GM21360 (cell line): Measurements from ENCODE around the gene EMILIN2.
A peak's percentile ranks its signal among the peaks of the same experiment; 100 is the strongest.
"Not testable (repeated sequence)": the region's sequence is repeated elsewhere in the genome, so short reads cannot be mapped to it uniquely, and the experiment has no call there.

ENCODE experiments used
- ATAC-seq: cut with Tn5 transposase; IDR thresholded peaks from one replicate; pipeline ENCODE4 v1.9.1; 2021; ENCODE audit warnings: mild to moderate bottlenecking, moderate library complexity; ENCODE audit not compliant: unreplicated experiment

EMILIN2 gene

GRCh38 chr18:2843146-2843545 lies 3.7 kb upstream of the EMILIN2 start:
- no peak for ATAC-seq

DNA sequence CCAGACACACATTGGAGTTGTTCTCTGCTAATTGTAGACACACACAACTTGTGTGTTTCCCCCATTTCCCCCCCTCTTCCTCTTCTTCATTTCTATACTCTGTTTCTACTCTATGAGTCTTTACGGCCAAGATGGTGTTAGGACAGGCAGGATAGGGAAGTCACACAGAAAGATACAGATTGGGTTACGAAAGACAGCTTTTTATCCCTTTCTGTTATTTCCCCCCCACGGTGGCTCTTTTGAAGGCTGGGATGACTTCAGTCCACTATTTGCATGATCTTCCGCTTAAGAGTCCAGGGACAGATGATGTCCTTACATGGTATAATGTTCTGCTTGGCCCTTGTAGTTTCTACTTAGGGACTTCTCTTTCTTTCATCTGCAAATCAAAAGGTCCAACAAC lies 1.6 kb upstream of the EMILIN2 start:
- ATAC-seq, result no peak

DNA sequence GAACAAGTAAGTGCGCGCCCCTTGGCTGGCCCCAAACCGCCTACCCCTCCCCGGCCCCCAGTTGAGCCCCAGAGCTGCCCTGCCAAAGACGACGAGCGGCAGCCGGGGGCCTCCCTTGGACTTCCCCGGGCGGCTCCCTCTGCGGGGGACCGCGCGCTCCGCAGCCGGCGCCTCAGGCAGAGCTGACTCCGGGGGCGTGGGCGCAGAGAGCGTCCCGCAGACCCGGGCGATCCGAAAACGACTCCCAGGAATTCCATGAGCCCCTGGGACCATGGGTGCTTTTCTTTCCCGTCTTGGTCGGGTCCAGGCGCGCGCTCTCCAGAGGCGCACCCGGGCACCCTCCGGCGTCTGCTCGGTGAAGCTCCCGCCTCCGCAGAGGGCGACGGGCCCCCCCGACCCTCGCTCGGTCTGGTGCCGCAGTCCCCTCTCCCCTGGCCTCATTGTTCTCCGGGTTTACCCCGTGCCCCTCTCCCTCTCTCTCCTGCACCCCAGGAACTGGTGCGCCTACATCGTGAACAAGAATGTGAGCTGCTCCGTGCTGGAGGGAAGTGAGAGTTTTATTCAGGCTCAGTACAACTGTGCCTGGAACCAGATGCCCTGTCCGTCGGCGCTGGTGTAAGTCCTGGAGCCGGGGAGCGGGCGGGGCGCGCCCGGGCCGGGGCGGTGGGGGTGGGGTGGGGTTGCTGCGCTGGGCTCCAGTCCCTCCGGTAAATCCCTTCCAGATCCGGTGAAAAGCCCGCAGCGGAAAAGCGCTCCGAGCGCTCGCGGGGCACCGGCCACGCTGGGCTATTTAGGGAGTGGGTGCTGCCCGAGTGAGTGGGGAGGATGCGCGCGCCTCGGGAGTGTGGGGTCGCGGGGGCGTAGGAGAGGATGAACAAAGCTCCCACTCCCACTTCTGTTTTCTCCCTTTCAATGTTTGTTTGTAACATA lies 776 bp downstream of the EMILIN2 start:
- peak; percentile 39 for ATAC-seq

DNA sequence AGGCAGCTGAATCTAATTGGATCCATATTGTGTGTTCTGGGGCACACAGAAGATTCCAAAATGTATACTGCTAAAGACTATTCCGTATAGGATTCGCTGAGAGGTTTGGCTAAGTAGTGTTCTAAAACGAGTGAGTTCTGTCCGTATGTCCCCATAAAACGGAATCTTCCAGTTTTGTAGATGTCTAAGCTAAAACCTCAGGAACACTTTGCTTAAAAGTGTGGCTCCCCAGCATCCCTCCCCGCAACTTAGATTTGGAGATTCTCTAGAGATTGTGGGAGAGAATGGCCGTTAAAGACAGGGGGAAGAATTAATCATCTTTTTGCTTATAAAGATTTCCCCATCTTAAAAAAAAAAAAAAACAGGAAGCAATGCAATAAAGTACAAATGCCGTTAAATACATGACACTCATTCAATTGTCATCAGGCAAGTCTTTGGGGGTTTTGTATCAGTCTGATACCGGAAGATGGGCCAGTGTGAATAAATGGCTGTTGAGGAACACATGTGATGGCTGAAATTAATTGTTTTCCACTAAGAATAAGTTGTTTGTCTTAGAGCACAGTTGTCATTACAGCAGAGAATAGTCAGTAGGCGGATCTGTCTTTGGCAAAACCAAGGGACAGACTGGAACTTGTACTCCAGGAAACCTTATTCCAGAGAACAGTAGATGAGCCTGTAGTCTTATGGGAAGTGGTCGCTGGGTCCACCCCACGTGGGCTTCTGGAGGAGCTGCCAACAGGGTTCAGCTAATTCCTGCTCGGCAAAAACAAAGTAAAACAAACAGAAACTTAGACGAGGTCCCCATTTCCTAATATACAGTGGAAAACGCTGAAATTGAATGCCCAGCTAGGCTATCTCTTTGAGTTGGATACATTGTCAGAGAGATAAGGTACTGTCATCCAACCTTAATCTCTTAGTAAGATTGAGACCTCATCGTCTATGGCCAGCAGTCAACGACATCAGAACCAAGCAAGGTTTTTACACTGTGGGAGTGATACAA lies 1.7 kb downstream of the EMILIN2 start:
- ATAC-seq, result no peak

- ATAC-seq, result no peak
These were observed 4.0 kb downstream of the EMILIN2 start for GRCh38 chr18:2850816-2851215.

DNA sequence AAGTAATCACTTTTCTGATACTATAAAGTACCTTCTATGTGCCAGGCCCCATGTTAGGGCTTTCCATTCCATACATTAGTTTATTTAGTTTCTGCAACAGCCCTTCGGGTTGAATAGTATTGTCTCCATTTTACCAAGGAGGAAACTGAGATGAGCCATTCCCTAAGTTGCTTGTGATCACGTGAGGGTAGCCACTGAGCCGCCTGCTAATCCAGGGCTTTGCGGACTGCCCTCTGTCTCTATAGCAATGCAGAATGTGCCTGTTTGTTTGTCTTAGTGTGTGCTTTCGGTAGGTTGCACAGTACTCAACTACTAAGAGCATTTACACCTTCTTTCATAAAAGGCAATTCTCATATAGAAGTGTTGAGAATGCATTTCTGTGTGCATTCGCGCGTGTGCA lies 5.0 kb downstream of the EMILIN2 start:
- ATAC-seq, result no peak

GRCh38 chr18:2852460-2852859 lies 5.7 kb downstream of the EMILIN2 start:
- not testable (repeated sequence) for ATAC-seq

DNA sequence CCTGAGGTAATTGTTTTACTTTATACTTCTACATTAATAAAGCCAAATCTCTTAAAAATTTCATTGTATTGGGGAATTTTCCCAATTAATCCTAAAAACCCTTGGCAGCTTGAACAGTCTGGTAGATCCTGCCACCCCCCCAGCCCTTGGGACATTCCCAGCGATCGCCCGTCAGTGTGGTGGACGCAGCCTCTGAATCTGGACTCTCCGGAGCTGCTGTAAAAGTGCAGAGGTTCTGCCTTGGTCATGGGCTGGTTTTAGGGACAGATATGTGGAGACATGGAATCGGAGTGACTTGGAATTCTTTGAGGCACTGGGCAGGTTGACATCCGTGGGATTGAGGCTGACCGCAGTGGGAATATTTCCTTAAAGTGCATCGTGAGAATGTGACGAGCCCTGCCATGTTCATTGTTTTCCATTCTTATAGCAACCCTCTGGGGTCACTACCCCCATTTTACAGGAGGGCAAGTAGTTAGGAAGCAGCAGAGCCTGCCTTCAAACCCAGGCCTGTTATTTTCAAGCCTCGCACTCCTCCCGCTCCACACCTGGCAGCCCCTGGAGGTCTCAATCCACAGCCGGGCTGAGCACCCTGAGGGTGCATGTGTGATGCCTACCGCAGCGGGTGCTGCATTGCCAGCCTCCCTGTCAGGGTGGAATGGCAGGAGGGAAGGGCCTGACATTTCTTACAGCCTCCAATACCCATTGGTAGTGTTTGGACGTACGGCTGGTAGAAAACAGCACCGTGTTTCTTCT lies 6.5 kb downstream of the EMILIN2 start:
- ATAC-seq, result no peak

DNA sequence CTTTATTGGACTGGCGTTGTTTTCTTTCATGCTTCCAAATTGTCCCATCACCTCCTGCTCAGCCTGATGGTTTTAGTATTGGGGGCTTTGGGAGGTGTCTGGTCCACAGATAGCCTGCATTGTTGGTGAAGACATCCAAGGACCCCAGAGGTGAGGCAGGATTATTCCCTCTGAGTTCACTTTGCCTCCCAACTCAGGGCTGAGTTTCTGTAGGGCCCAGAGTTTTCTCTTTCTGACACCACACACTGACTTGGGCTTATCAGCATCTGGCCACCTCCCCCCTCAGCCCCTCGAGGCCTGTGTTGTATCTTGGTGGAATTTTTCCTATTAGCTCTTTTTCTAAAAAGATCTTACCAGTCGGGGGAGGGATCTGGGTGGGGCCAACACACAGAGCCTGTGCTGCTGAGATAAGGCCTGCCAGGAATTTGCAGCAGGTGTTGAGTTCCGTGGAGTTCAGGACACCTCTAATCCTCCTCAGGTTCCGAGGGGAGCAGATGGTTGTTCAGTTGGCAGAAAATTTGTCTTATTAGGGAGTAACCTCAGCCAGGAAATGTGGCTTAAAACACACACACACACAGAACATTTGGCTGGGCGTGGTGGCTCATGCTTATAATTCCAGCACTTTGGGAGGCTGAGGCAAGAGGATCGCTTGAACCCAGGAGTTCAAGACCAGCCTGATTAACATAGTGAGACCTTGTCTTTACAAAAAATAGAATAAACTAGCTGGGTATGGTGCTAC lies 7.3 kb downstream of the EMILIN2 start:
- ATAC-seq, result no peak

- ATAC-seq, result no peak
These were observed 8.1 kb downstream of the EMILIN2 start for GRCh38 chr18:2854875-2855274.

DNA sequence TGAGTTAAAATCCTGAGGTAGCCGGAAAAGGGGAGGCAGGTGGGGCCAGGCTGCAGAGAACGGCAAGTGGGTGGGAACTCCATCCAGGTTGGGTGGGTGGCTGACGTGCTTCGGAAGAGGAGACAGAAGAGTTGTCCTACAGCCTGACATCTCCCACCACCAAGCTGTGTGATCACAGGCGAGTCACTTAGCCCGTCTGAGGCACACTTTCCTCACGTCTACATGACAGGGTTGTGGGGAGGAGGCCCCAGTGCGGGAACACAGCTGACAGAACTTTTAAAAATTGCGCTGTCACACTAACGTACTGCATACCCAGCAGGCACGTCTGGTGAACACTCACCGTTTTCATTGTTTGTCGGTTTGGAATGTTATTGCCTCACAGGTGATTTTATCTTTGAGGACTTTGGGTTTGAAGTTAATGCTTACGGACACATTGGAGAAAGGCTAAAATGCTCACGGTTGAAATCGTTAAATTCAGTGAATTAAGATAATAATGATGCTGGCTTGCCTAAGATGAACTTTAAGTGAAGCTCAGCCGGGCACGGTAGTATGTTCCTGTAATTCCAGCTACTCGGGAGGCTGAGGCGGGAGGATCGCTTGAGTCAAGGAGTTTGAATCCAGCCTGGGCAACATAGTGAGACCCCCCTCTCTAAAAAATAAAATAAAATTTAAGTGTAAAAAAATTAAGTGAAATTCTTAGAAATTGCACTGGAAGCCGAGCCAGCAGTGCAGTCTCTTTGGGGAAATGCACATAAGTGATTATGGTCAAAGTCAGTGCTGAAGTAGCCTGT lies 8.9 kb downstream of the EMILIN2 start:
- ATAC-seq, result no peak

GRCh38 chr18:2856547-2857170 lies 9.9 kb downstream of the EMILIN2 start:
- ATAC-seq, result no peak

DNA sequence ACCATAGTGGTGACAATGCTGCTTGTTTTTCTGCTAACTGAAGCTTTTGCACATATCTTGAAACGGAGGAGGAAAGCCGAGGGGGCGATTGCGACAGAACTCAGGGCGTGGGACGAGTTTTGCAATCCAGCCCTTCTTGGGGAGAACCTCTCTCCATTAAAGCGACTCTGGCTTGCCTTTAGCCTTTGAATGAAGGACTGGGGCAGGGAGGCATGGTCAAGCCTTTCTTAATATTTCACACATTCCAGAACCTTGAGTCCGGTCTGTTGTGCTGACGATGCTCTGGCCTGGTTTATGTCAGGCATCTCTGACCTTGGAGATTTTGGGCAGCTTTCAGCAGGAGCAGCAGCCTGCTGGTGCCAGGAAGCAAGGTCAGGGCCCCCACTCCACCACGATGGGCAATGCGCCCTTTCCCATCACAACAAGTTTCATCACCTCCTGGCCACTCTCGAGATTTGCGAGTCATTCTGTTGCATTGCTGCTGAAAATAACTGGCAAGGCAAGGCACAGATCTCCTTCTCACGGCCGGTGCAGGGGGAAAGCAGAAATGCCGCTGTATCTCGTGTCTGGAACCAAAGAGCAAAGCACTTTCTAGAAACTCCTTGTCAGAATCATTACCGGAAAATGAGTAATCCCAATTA lies 10.8 kb downstream of the EMILIN2 start:
- ATAC-seq, result no peak

GRCh38 chr18:2860397-2860796 lies 13.6 kb downstream of the EMILIN2 start:
- ATAC-seq, result not testable (repeated sequence)

DNA sequence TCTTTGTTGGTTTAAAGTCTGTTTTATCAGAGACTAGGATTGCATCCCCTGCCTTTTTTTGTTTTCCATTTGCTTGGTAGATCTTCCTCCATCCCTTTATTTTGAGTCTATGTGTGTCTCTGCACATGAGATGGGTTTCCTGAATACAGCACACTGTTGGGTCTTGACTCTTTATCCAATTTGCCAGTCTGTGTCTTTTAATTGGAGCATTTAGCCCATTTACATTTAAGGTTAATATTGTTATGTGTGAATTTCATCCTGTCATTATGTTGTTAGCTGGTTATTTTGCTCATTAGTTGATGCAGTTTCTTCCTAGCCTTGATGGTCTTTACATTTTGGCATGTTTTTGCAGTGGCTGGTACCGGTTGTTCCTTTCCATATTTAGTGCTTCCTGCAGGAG lies 17.2 kb downstream of the EMILIN2 start:
- ATAC-seq, result not testable (repeated sequence)

GRCh38 chr18:2866465-2866864 lies 19.7 kb downstream of the EMILIN2 start:
- not testable (repeated sequence) for ATAC-seq

- no peak for ATAC-seq
These were observed 22.4 kb downstream of the EMILIN2 start for GRCh38 chr18:2869207-2869606.

DNA sequence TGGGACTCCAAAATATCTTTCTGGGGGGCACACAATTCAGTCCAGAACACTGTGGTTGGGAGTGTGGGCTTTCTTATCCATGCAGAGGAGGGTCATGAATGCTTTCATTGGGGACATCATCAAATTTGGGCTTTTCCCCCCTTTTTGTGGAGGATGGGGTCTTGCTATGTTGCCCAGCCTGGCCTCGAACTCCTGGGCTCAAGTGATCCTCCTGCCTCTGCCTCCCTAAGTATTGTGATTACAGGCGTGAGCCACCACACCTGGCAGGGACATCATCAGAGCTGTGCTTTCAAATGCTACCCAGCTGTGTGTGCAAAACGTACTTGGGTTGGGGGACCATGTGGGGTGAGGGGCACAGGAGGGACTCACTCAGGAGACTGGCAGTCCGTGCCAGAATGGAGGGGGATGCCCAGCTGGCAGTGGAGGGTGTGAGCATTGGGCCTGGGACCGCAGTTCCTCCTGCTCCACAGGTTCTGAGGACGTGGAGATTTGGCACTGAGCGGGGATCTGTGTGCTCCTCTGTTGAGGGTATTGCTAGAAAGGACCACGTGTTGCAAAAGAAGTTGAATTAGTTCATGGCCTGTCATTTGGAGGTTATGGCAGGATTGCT lies 24.4 kb downstream of the EMILIN2 start:
- no peak for ATAC-seq
